ENCODE results near the gene AGMO.

The AGMO gene

GRCh38 chr7:15248514-15248913 lies 313.3 kb downstream of the AGMO start:
- no peak overlapping the region for H3K4me2 ChIP-seq (ENCODE audit: low read length)
- H4K20me1 ChIP-seq (ENCODE audit: insufficient read depth, low read length): no peaks in the 10 kb centered on the region
- H3K27ac ChIP-seq (ENCODE audit: low read length): no peak overlapping the region
- no peaks in the 10 kb centered on the region for H3K79me2 ChIP-seq (ENCODE audit: low read length)
- no peak overlapping the region for H2AFZ ChIP-seq (ENCODE audit: low read depth, low read length)
- no peaks in the 10 kb centered on the region for H3K36me3 ChIP-seq (replicated peaks; ENCODE audit: low read depth, low read length)
- H3K9me3 ChIP-seq (ENCODE audit: insufficient read depth, low read length): no peaks in the 10 kb centered on the region
- no peaks in the 10 kb centered on the region for H3K4me1 ChIP-seq (ENCODE audit: low read length)
- H3K27me3 ChIP-seq (ENCODE audit: low read depth, low read length): no peaks in the 10 kb centered on the region
- H3K9ac ChIP-seq (ENCODE audit: low read length): no peak overlapping the region
- TF ChIP-seq EZH2phosphoT487 (IDR thresholded peaks at IDR 0.05; ENCODE audit: low read depth): no peak
- TF ChIP-seq CTCF (IDR thresholded peaks at IDR 0.05; ENCODE audit: low read depth, low read length): no peak
- H3K4me3 ChIP-seq (ENCODE audit: low read length): no peak overlapping the region

GRCh38 chr7:15245831-15246230 lies 316.0 kb downstream of the AGMO start:
- Histone ChIP-seq H3K4me1 (ENCODE audit: low read length) (no peaks in the 10 kb centered on the region), H4K20me1 (ENCODE audit: insufficient read depth, low read length) (no peaks in the 10 kb centered on the region), H3K4me3 (ENCODE audit: low read length) (no peak overlapping the region), H2AFZ (ENCODE audit: low read depth, low read length) (no peak overlapping the region), H3K4me2 (ENCODE audit: low read length) (no peak overlapping the region), H3K27ac (ENCODE audit: low read length) (no peak overlapping the region), H3K27me3 (ENCODE audit: low read depth, low read length) (no peaks in the 10 kb centered on the region), H3K36me3 (replicated peaks; ENCODE audit: low read depth, low read length) (no peaks in the 10 kb centered on the region), H3K9me3 (ENCODE audit: insufficient read depth, low read length) (no peaks in the 10 kb centered on the region), H3K79me2 (ENCODE audit: low read length) (no peaks in the 10 kb centered on the region), H3K9ac (ENCODE audit: low read length) (no peak overlapping the region)
- TF ChIP-seq CTCF (IDR thresholded peaks at IDR 0.05; ENCODE audit: low read depth, low read length): no peak
- no peak for TF ChIP-seq EZH2phosphoT487 (IDR thresholded peaks at IDR 0.05; ENCODE audit: low read depth)

DNA sequence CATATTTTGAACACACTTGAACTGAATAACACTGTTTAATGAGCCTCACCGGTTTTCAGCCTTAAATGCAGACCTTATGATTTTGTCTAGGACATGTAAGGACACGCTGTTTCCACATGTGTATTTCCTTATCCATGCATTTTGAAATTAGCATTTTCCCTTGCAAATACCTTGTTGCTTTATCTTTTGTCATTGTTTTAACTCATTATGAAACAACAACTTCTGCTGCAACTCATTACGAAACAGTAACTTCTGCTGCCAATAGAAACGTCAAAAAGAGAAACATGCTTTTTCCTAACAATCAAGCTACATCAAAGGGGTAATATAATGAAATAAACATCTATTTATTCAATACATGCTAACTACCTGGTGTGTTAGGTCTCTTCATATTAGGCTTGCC lies 322.0 kb downstream of the AGMO start:
- Histone ChIP-seq H3K9me3 (ENCODE audit: insufficient read depth, low read length) (no peaks in the 10 kb centered on the region), H4K20me1 (ENCODE audit: insufficient read depth, low read length) (no peaks in the 10 kb centered on the region), H2AFZ (ENCODE audit: low read depth, low read length) (no peak overlapping the region), H3K79me2 (ENCODE audit: low read length) (no peaks in the 10 kb centered on the region), H3K9ac (ENCODE audit: low read length) (no peak overlapping the region), H3K27me3 (ENCODE audit: low read depth, low read length) (no peaks in the 10 kb centered on the region), H3K4me1 (ENCODE audit: low read length) (peaks cover 10% of the 10 kb centered on the region), H3K27ac (ENCODE audit: low read length) (no peak overlapping the region), H3K36me3 (replicated peaks; ENCODE audit: low read depth, low read length) (no peaks in the 10 kb centered on the region), H3K4me3 (ENCODE audit: low read length) (no peak overlapping the region), H3K4me2 (ENCODE audit: low read length) (no peak overlapping the region)
- no peak for TF ChIP-seq CTCF (IDR thresholded peaks at IDR 0.05; ENCODE audit: low read depth, low read length)
- no peak for TF ChIP-seq EZH2phosphoT487 (IDR thresholded peaks at IDR 0.05; ENCODE audit: low read depth)

- H3K27ac ChIP-seq (ENCODE audit: low read length): no peak overlapping the region
Observed at GRCh38 chr7:15236952-15237351, 324.9 kb downstream of the AGMO start.

More at GRCh38 chr7:15236952-15237351, 324.9 kb downstream of the AGMO start:
- Histone ChIP-seq H3K4me1 (ENCODE audit: low read length) (peaks cover 10% of the 10 kb centered on the region), H3K27me3 (ENCODE audit: low read depth, low read length) (no peaks in the 10 kb centered on the region), H3K4me2 (ENCODE audit: low read length) (no peak overlapping the region), H3K4me3 (ENCODE audit: low read length) (no peak overlapping the region), H4K20me1 (ENCODE audit: insufficient read depth, low read length) (no peaks in the 10 kb centered on the region), H3K36me3 (replicated peaks; ENCODE audit: low read depth, low read length) (no peaks in the 10 kb centered on the region), H3K9ac (ENCODE audit: low read length) (no peak overlapping the region), H3K9me3 (ENCODE audit: insufficient read depth, low read length) (no peaks in the 10 kb centered on the region), H3K79me2 (ENCODE audit: low read length) (no peaks in the 10 kb centered on the region), H2AFZ (ENCODE audit: low read depth, low read length) (no peak overlapping the region)
- TF ChIP-seq CTCF (IDR thresholded peaks at IDR 0.05; ENCODE audit: low read depth, low read length): no peak
- TF ChIP-seq EZH2phosphoT487 (IDR thresholded peaks at IDR 0.05; ENCODE audit: low read depth): no peak

Measured in OCI-LY3 (cell line).